DOHH2 (cell line): ENCODE results near the gene PPP1R3A.
"Not testable (repeated sequence)": the region's sequence is repeated elsewhere in the genome, so short reads cannot be mapped to it uniquely, and the experiment has no call there.

ENCODE experiments used
- H3F3A ChIP-seq: fragments of 200-600 bp; sonication (generic), shearing (Covaris generic); 2 replicates; pipeline ENCODE4 v1.6.0; 2016; ENCODE audit warnings: antibody characterized with exemption, mild to moderate bottlenecking; ENCODE audit not compliant: control insufficient read depth, insufficient read depth
- H3K27ac ChIP-seq: fragments of 200-600 bp; sonication (generic); 2 replicates; pipeline ENCODE4 v1.5.1; 2014; ENCODE audit warnings: low read depth, mild to moderate bottlenecking, low read length, moderate library complexity
- H3K27me3 ChIP-seq: fragments of 200-600 bp; sonication (generic); 2 replicates; pipeline ENCODE4 v1.6.1; 2014; ENCODE audit warnings: mild to moderate bottlenecking, low read length, mixed read lengths; ENCODE audit not compliant: control insufficient read depth
- H3K36me3 ChIP-seq: fragments of 200-600 bp; sonication (generic); 2 replicates; pipeline ENCODE4 v1.6.1; 2014; ENCODE audit warnings: mild to moderate bottlenecking, low read length, moderate library complexity, mixed read lengths; ENCODE audit not compliant: control insufficient read depth
- H3K4me1 ChIP-seq: fragments of 200-600 bp; sonication (generic); 2 replicates; pipeline ENCODE4 v1.6.1; 2014; ENCODE audit warnings: mild to moderate bottlenecking, low read length, mixed read lengths; ENCODE audit not compliant: control insufficient read depth
- H3K4me2 ChIP-seq: fragments of 200-600 bp; sonication (generic); 2 replicates; pipeline ENCODE4 v1.6.0; 2014; ENCODE audit warnings: mild to moderate bottlenecking, low read length, moderate library complexity
- H3K4me3 ChIP-seq: fragments of 200-600 bp; sonication (generic); 2 replicates; pipeline ENCODE4 v1.5.1; 2014; ENCODE audit warnings: mild to moderate bottlenecking, low read length, mixed read lengths
- H3K79me2 ChIP-seq: fragments of 200-600 bp; sonication (generic); 2 replicates; pipeline ENCODE4 v1.6.1; 2014; ENCODE audit warnings: mild to moderate bottlenecking, low read length, mixed read lengths; ENCODE audit not compliant: control insufficient read depth
- H3K9me2 ChIP-seq: fragments of 200-600 bp; sonication (generic); replicated peaks from 2 replicates; pipeline ENCODE4 v1.6.1; 2014; ENCODE audit warnings: mild to moderate bottlenecking, low read length, mixed read lengths; ENCODE audit not compliant: control insufficient read depth
- H3K9me3 ChIP-seq: fragments of 200-600 bp; sonication (generic); 2 replicates; pipeline ENCODE4 v1.6.1; 2014; ENCODE audit warnings: antibody characterized with exemption, low read length, mixed read lengths; ENCODE audit not compliant: control insufficient read depth, insufficient read depth
- H4K20me1 ChIP-seq: fragments of 200-600 bp; sonication (generic); 2 replicates; pipeline ENCODE4 v1.6.0; 2014; ENCODE audit warnings: low read depth, mild to moderate bottlenecking, antibody characterized with exemption, low read length, moderate library complexity; ENCODE audit not compliant: control insufficient read depth, insufficient read depth
- CTCF ChIP-seq: fragments of 200-600 bp; sonication (generic); IDR thresholded peaks from one replicate; pipeline ENCODE4 v1.5.1; 2014; ENCODE audit warnings: antibody characterized with exemption, mild to moderate bottlenecking, low read depth, low read length; ENCODE audit not compliant: poor library complexity, severe bottlenecking
- EZH2phosphoT487 ChIP-seq: fragments of 200-600 bp; sonication (generic); IDR thresholded peaks from 2 replicates; pipeline ENCODE4 v1.6.1; 2017; ENCODE audit warnings: borderline replicate concordance, mild to moderate bottlenecking, antibody characterized with exemption, low read length, moderate library complexity, mixed read lengths

Gene PPP1R3A

DNA sequence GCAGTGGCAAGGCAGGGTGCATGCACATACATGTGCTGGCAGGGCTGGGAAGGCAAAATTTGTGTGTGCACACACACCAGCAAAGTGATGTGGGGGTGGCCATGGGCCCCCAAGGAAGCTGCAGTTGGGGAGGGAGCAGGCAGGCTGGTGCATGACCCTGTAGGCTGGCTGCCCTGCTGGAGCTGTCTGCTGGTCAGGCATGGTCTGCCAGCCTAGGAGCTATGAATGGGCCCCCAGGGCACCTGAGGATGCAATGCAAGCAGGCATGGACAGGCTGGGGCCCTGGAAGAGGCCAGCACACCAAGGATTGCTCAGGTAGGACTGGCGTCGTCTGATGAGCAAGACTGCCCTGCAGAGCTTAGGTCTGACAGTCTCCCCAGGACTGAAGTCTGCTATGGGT is 18.2 kb upstream of the PPP1R3A start:
- Histone ChIP-seq H3K27me3 (no peaks in the 10 kb centered on the region), H3K4me3 (no peak overlapping the region), H3K27ac (no peak overlapping the region), H3F3A (no peaks in the 10 kb centered on the region), H3K9me2 (no peaks in the 10 kb centered on the region), H3K36me3 (no peaks in the 10 kb centered on the region), H4K20me1 (no peaks in the 10 kb centered on the region), H3K79me2 (no peaks in the 10 kb centered on the region), H3K4me1 (no peaks in the 10 kb centered on the region), H3K9me3 (peaks cover 4% of the 10 kb centered on the region; the same call in 1 of the 2 replicates), H3K4me2 (no peak overlapping the region)
- TF ChIP-seq CTCF: no peak
- no peak for TF ChIP-seq EZH2phosphoT487

GRCh38 chr7:113936535-113936934 is 17.7 kb upstream of the PPP1R3A start:
- Histone ChIP-seq H3K27ac (no peak overlapping the region), H3K9me3 (peaks cover 4% of the 10 kb centered on the region; the same call in 1 of the 2 replicates), H3K36me3 (no peaks in the 10 kb centered on the region), H3K4me2 (no peak overlapping the region), H4K20me1 (no peaks in the 10 kb centered on the region), H3K9me2 (no peaks in the 10 kb centered on the region), H3K79me2 (no peaks in the 10 kb centered on the region), H3F3A (no peaks in the 10 kb centered on the region), H3K27me3 (no peaks in the 10 kb centered on the region), H3K4me3 (no peak overlapping the region), H3K4me1 (no peaks in the 10 kb centered on the region)
- TF ChIP-seq EZH2phosphoT487 (no peak), CTCF (no peak)

DNA sequence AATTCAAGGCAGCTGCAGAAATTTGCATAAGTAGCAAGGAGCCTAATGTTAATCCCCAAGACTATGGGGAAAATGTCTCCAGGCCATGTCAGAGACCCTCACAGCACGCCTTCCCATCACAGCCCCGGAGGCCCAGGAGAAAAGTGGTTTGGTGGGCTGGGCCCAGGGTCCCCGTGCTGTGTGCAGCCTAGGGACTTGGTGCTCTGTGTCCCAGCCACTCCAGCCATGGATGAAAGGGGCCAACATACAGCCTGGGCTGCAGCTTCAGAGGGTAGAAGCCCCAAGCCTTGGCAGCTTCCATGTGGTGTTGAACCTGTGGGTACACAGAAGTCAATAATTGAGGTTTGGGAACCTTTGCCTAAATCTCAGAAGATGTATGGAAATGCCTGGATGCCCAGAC is 10.6 kb upstream of the PPP1R3A start:
- H3K9me2 ChIP-seq, H3K27me3 ChIP-seq, H3K27ac ChIP-seq, H3K4me3 ChIP-seq, H4K20me1 ChIP-seq, H3F3A ChIP-seq, H3K4me2 ChIP-seq, H3K36me3 ChIP-seq, H3K4me1 ChIP-seq, H3K79me2 ChIP-seq, H3K9me3 ChIP-seq: not testable (repeated sequence)

DNA sequence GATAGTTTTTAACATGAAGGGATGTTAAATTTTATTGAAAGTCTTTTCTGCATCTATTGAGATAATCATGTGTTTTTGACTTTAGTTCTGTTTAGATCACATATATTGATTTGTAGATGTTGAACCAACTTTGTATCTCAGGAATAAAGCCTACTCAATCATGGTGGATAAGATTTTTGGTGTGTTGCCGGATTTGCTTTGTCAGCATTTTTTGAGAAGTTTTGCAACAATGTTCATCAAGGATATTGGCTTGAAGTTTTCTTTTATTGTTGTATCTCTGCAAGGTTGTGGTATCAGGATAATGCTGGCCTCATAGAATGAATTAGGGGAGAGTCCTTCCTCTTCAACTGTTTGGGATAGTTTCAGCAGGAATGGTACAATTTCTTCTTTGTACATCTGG is 9.3 kb upstream of the PPP1R3A start:
- Histone ChIP-seq H3K9me2 (no peaks in the 10 kb centered on the region), H3F3A (no peaks in the 10 kb centered on the region), H3K4me3 (no peak overlapping the region), H3K9me3 (peaks cover 4% of the 10 kb centered on the region; the same call in 1 of the 2 replicates), H3K27ac (no peak overlapping the region), H3K36me3 (no peaks in the 10 kb centered on the region), H3K4me1 (no peaks in the 10 kb centered on the region), H3K27me3 (no peaks in the 10 kb centered on the region), H3K4me2 (no peak overlapping the region), H3K79me2 (no peaks in the 10 kb centered on the region), H4K20me1 (no peaks in the 10 kb centered on the region)
- TF ChIP-seq CTCF: no peak
